Activated T-helper 17 cell treated with anti-CD3 and anti-CD28 coated beads, Interleukin-2, amount 50 U/mL, for 72 hours (primary cell): ENCODE results near the gene BAX. TPM values are rescaled to one million over a fixed set of nuclear protein-coding genes. Genes with fewer than 3 reads are reported as not detected.

Experiments
- ATAC-seq: fragments of 150-1000 bp; cut with Tn5 transposase; replicated peaks from 2 replicates; pipeline ENCODE4 v1.10.0; 2021; ENCODE audit warnings: mild to moderate bottlenecking, moderate library complexity
- H3K27ac Mint-ChIP-seq: one replicate; pipeline ENCODE4 v1.8.0; 2022; ENCODE audit warnings: mixed read lengths
- H3K27me3 Mint-ChIP-seq: one replicate; pipeline ENCODE4 v1.8.0; 2022; ENCODE audit warnings: mixed read lengths
- H3K36me3 Mint-ChIP-seq: one replicate; pipeline ENCODE4 v1.8.0; 2022; ENCODE audit warnings: low read depth, mild to moderate bottlenecking, mixed read lengths
- H3K4me1 Mint-ChIP-seq: one replicate; pipeline ENCODE4 v1.8.0; 2022; ENCODE audit warnings: mixed read lengths
- H3K4me3 Mint-ChIP-seq: one replicate; pipeline ENCODE4 v1.8.0; 2022; ENCODE audit warnings: mild to moderate bottlenecking, mixed read lengths
- H3K9me3 Mint-ChIP-seq: one replicate; pipeline ENCODE4 v1.8.0; 2022; ENCODE audit warnings: mixed read lengths
- total RNA-seq, 2 donors: library from RNA; stranded (reverse); gene quantifications; one replicate each; pipeline ENCODE4 v1.2.3, GENCODE V29; 2022

Gene BAX
- total RNA-seq, 2 donors from 2014 or later = 286 to 464 TPM

DNA sequence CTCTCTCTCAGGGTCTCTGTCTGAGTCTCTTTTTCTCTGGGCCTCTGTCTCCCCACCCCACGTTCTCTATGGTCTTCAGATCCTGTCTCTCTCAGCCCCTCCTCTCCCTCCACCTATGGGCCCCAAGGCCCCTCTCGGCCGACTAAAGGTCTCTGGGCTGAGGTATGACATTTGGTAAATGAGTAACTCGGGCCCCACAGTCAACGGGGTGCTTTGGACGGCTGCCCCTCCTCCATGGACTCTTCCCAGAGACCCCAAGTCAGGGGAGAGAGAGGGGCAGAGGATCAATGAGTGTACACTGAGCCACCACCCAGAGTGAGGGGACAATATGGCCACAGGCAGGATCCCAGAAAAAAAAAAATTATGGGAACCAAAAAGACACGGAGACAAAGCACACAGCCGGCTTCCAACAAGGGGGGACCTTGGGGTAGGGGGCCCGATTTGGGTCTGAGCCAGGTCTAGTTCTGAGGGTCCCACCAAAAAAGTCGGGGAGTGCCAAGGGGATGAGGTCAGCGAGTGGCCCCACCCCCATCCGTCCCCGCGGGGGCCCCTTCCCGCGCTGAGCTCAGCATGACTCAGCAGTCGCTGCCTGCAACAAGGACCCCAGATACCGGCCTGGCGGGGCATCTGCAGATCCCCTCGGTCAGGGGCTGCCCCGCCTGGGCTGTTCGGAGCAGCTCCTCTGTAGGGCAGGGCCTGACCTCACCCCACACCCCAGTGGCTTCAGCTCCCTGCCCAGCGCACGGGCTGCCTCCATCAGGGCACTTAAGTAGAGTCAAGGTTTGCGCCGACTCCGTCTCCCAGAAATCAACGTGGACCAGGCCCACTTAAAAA lies 8.9 kb downstream of the BAX start:
- H3K36me3 Mint-ChIP-seq = peaks cover 80% of the 10 kb centered on the region
- H3K27me3 Mint-ChIP-seq = no peaks in the 10 kb centered on the region
- peaks cover 31% of the 10 kb centered on the region for H3K4me1 Mint-ChIP-seq
- no peaks in the 10 kb centered on the region for H3K9me3 Mint-ChIP-seq
- H3K4me3 Mint-ChIP-seq = peak overlapping the region; percentile 100
- peak; percentile 25 for ATAC-seq
- H3K27ac Mint-ChIP-seq = peak overlapping the region; percentile 100

DNA sequence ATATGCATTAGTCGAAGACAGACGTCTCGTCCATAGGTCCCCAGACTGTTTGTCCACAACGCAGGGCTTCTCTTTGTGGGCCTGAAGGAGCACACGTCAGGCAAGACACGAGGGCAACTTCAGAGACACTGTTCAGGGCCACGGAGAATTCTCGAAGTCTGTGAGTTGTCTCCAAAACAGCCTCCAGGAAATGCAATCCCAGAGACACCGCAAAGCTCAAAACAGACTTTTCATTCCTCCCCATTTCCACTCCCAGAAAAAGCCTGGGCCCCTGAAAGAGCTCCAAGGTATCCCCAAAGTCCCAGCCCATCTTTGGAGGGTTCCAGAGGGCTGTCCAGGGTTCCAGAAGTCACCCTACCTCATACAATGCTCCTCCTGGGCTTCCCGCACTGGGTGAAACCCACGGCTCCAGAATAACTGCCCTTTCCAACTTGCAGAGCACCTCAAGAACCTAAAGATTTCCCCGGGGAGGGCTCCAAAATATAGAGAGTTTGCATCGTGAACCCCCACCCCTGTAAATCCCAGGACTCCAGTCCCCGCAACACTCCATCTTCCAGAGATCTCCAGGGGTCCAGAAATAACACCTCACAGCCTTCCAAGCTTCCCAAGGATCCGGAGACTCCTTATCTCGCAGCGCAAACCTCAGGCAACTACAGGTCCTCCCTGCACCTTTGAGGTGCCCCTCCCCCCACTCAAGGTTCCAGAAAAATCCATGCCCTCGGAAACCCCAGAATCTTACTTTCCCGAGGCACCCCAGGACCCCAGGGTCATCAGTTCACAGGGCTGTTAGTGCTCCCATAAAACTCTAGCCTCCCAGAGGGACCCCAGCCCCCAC lies 9.7 kb downstream of the BAX start:
- Mint-ChIP-seq H3K36me3 (peaks cover 79% of the 10 kb centered on the region), H3K27ac (peak overlapping the region; percentile 100), H3K4me1 (peaks cover 31% of the 10 kb centered on the region), H3K4me3 (peak overlapping the region; percentile 100), H3K27me3 (no peaks in the 10 kb centered on the region), H3K9me3 (no peaks in the 10 kb centered on the region)
- no peak for ATAC-seq

DNA sequence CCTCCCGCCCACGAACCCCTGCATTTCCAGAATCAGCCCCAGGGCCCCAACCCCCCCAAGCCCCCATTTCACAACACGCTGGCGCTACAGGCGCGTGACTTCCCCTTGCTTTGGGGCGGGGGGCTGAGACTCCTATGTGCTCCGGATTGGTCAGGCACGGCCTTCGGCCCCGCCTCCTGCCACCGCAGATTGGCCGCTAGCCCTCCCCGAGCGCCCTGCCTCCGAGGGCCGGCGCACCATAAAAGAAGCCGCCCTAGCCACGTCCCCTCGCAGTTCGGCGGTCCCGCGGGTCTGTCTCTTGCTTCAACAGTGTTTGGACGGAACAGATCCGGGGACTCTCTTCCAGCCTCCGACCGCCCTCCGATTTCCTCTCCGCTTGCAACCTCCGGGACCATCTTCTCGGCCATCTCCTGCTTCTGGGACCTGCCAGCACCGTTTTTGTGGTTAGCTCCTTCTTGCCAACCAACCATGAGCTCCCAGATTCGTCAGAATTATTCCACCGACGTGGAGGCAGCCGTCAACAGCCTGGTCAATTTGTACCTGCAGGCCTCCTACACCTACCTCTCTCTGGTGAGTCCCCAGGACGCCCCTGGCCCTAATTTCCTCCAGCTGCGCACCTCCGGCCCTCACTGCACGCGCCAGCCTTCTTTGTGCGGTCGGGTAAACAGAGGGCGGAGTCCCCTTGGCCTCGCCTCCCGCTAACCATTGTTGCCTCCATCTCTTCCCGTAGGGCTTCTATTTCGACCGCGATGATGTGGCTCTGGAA lies 10.5 kb downstream of the BAX start, which contains the start of gene FTL:
TSS of gene FTL (plus strand) at position 270 of the 766 bp plus-strand sequence. CDS start at position 469, 199 bp downstream.
- Mint-ChIP-seq H3K9me3 (no peaks in the 10 kb centered on the region), H3K4me1 (peaks cover 31% of the 10 kb centered on the region), H3K36me3 (peaks cover 83% of the 10 kb centered on the region), H3K4me3 (peak within 1 kb of the TSS; percentile 100), H3K27me3 (no peaks in the 10 kb centered on the region), H3K27ac (peak within 1 kb of the TSS; percentile 100)
- ATAC-seq = peak; percentile 81

DNA sequence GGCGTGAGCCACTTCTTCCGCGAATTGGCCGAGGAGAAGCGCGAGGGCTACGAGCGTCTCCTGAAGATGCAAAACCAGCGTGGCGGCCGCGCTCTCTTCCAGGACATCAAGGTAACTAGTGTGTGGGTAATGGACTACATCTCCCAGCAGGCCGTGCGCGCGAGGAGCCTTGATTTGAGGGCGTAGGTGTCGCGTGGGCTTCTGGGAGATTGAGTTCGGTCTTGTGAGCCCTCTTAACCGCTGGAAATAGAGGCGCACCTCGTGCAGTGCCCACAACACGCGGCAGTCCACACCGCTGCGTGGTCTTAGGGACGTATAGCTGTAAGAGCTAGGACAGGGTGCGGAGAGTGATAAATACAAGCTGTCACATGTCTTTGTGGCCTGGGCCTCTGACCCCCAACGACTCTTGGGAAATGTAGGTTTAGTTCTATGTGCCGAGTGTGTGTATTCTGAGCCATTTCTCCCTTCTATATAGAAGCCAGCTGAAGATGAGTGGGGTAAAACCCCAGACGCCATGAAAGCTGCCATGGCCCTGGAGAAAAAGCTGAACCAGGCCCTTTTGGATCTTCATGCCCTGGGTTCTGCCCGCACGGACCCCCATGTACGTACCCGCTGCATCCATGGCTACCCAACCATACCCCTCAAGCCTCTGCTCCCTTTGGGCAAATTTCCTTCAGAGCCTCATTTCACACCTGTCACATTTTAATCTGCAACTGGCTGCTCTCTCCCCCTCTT lies 11.3 kb downstream of the BAX start:
- H3K27ac Mint-ChIP-seq = peak overlapping the region; percentile 100
- peak; percentile 53 for ATAC-seq
- H3K36me3 Mint-ChIP-seq = peaks cover 84% of the 10 kb centered on the region
- no peaks in the 10 kb centered on the region for H3K27me3 Mint-ChIP-seq
- H3K9me3 Mint-ChIP-seq = no peaks in the 10 kb centered on the region
- H3K4me1 Mint-ChIP-seq = peaks cover 32% of the 10 kb centered on the region
- peak overlapping the region; percentile 100 for H3K4me3 Mint-ChIP-seq

DNA sequence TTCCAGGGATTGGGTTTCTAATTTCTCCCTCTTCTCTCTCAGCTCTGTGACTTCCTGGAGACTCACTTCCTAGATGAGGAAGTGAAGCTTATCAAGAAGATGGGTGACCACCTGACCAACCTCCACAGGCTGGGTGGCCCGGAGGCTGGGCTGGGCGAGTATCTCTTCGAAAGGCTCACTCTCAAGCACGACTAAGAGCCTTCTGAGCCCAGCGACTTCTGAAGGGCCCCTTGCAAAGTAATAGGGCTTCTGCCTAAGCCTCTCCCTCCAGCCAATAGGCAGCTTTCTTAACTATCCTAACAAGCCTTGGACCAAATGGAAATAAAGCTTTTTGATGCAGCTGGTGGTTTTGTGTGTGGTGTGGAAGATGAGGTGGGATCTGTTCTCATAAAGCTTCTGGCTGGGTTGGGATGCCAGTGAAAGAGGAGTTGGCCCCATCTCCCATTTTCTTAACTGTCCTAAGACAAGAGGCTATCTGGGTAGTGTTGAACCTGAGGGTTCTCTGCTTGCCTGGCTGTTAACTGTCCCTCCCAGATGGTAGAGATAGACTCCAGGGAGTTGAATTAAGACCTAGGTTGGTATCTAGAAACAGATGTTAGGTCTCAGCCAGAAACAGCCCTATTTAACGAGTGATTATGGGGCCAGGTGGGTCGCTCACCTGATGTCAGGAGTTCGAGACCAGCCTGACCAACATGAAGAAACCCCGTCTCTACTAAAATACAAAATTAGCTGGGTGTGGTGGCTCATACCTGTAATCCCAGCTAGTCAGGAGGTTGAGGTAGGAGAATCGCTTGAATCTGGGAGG lies 12.1 kb downstream of the BAX start:
- Mint-ChIP-seq H3K36me3 (peaks cover 81% of the 10 kb centered on the region), H3K27me3 (no peaks in the 10 kb centered on the region), H3K4me3 (peak overlapping the region; percentile 100), H3K4me1 (peaks cover 29% of the 10 kb centered on the region), H3K27ac (peak overlapping the region; percentile 100), H3K9me3 (no peaks in the 10 kb centered on the region)
- no peak for ATAC-seq

DNA sequence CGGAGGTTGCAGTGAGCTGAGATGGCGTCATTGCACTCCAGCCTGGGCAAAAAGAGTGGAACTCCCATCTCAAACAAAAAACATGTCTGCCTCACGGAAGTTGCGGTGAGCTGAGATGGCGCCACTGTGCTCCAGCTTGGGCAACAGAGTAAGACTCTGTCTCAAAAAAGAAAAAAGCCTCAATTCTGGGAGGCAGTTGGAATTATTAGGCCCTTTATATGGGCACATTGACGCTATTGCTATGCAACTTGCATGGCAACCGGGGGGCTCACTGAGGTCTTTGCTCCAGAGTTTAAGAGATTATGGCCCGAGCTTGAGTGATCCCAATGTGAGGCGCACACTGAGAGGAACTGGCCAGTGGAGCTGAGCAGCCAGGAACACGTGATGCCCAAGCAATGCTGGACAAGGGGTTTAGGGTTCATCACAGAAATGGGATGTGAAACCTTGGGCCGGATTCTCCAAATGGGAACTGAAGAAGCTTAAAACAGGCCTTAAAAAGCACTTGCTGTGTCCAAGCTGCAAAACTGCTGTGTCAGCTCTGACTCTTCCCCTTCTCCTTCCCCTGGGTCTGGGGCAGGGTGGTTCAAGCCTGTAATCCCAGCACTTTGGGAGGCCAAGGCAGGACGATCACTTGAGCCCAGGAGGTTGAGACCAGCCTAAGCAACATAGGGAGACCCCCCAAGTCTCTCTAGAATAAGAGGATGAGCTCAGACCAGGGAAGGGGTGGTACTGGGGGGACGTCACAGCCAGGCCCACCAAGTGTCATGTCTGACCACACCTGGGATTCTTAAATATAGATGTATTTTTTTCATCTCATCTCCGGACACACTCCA lies 12.9 kb downstream of the BAX start:
- H3K4me1 Mint-ChIP-seq = peaks cover 29% of the 10 kb centered on the region

DNA sequence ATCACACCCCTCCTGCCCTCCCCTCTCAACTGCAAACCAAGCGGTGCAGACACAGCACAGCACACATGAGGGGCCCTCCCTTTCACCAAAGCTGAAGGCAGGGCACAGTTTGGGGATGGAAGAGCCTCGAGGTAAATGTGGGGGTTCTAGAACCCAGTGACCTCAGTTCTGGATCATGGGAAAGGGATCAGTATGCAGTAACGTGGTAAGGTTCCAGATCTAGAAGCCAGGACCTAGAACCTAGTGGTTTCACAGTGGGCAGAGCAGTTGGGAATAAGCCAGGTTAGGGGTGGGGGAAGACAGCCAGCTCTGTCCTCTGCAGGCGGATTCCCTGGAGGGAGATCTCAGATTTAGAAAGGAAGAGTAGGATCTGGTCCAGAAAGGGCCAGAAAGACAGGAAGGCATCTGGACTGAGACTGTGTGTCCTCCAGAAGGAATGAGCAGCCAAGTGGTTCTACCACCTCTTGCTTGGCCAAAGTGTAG lies 13.5 kb downstream of the BAX start:
- H3K9me3 Mint-ChIP-seq = no peaks in the 10 kb centered on the region
- peaks cover 28% of the 10 kb centered on the region for H3K4me1 Mint-ChIP-seq
- peak overlapping the region; percentile 73 for H3K27ac Mint-ChIP-seq
- no peak for ATAC-seq
- H3K4me3 Mint-ChIP-seq = peak overlapping the region; percentile 100
- peaks cover 79% of the 10 kb centered on the region for H3K36me3 Mint-ChIP-seq
- H3K27me3 Mint-ChIP-seq = no peaks in the 10 kb centered on the region

More for the DNA sequence above, 12.9 kb downstream of the BAX start:
- Mint-ChIP-seq H3K36me3 (peaks cover 74% of the 10 kb centered on the region), H3K4me3 (peak overlapping the region; percentile 100), H3K27ac (peak overlapping the region; percentile 100), H3K9me3 (no peaks in the 10 kb centered on the region), H3K27me3 (no peaks in the 10 kb centered on the region)
- ATAC-seq = no peak

DNA sequence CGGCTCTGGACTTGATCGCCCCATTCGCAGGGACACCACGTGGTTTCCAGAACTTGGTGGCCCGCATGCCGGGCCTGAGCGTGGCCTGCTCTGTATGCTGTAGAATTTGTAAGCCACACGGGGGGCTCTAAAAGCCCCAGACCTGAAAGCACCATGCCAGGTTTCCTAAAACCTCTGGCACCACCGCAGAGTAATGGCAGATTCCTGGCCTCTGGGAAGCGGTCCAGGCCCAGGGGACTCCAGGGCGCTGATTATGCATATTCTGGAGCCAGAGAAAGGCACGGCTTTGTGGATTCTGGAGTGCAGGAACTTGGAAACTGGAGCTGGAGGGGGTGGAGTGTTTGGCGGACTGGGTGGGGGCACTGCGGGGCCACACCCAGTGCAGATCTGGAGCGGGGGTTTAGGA lies 14.1 kb downstream of the BAX start:
- H3K4me3 Mint-ChIP-seq = no peak overlapping the region
- H3K9me3 Mint-ChIP-seq = no peaks in the 10 kb centered on the region
- peaks cover 24% of the 10 kb centered on the region for H3K4me1 Mint-ChIP-seq
- peaks cover 79% of the 10 kb centered on the region for H3K36me3 Mint-ChIP-seq
- no peak overlapping the region for H3K27ac Mint-ChIP-seq
- H3K27me3 Mint-ChIP-seq = no peaks in the 10 kb centered on the region
- ATAC-seq = no peak

DNA sequence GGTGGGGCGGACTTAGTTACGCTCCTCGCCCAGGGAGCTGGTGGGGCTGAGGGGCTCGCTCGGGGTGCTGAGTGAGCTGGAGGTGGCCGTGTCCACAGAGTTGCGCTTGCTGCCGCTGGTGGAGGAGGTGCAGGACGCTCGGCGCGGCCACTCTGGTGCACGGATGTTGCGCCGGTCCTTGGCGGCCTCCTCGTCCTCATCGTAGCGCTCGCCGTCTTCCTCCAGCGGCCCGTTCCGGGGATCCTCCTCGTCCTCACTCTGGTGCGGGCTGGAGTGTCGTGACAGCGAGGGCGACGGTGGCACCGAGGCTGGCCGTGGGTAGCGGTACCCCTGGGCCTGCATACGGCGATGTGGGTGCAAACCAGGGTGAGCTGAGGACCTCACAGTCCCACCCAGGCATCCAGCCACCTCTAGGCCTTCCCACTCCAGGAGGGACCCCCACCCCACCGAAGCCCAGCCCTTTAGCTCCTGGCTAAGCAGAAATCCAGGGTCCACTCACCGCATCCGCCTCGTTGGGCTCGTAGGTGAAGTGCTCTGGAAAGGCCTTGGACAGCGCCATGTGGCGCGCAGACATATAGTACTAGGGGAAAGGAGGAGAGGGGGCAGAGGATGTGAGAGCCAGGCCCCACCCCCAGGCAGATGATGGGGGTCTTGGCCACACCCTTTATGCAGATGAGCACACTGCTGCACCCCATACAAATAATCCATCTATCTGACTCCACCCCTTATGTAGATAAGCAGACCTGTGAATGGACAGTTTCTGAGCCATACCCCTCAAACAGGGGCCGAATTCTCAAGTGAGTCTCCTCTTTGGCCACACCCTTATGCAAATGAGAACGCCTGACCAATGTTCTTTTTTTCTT lies 14.8 kb downstream of the BAX start:
- Mint-ChIP-seq H3K4me1 (peaks cover 17% of the 10 kb centered on the region), H3K27ac (no peak overlapping the region), H3K36me3 (peaks cover 81% of the 10 kb centered on the region), H3K9me3 (no peaks in the 10 kb centered on the region), H3K27me3 (no peaks in the 10 kb centered on the region), H3K4me3 (no peak overlapping the region)
- no peak for ATAC-seq

DNA sequence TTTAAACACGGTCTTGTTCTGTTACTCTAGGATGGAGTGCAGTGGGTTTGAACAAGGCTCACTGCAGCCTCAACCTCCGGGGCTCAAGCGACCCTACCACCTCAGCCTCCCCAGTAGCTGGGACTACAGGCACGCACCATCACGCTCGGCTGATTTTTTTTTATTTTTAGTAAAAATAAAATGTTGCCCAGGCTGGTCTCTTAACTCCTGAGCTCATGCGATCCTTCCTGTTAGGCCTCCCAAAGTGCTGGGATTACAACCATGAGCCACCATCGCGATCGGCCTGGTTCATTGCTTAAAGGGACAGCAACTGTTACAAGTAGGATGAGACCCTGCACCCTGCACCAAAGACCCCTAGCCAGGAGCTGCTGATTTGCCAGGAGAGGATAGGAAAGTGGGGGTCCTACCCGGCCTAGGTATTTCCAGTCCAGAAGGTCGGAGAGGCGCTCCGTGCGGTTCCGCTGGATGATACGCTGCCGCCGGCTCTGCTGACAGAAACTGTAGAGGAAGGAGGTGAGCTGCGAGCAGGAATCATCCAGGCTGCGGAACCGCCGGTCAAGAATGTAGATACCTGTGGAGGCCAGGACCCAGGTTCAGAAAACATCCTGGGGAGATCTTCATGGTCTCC lies 15.6 kb downstream of the BAX start:
- no peak overlapping the region for H3K27ac Mint-ChIP-seq
- no peak overlapping the region for H3K4me3 Mint-ChIP-seq
- no peaks in the 10 kb centered on the region for H3K27me3 Mint-ChIP-seq
- no peaks in the 10 kb centered on the region for H3K9me3 Mint-ChIP-seq
- ATAC-seq = no peak
- peaks cover 81% of the 10 kb centered on the region for H3K36me3 Mint-ChIP-seq
- peaks cover 14% of the 10 kb centered on the region for H3K4me1 Mint-ChIP-seq

DNA sequence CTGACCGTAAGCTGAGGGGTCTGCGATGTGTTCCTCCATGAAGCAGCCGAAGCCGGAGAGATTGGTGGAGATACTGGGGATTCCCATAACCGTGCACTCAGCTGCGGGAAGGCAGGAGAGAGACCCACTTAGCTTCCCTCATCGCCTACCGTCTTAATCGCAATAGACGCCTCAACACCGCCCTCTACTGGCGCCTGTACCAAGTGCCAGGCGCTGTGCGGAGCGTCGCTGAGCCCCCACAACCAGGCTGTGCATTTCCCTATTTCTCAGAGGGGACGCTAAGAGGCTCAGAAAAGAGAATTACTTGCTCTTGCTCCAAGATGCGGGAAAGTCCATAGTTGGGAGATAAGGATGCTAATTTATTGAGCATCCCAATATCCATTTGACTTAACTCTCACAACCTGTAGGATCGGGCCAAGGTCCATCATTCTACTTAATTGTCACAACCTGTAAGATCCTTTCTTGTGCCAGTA lies 16.3 kb downstream of the BAX start:
- ATAC-seq = peak; percentile 80
- Mint-ChIP-seq H3K27me3 (no peaks in the 10 kb centered on the region), H3K4me3 (no peak overlapping the region), H3K4me1 (peaks cover 14% of the 10 kb centered on the region), H3K9me3 (no peaks in the 10 kb centered on the region), H3K36me3 (peaks cover 81% of the 10 kb centered on the region), H3K27ac (no peak overlapping the region)
